ENCODE measurements around the gene RNU7-1. TPM values are rescaled to one million over a fixed set of nuclear protein-coding genes. Genes with fewer than 3 reads are reported as not detected.

The RNU7-1 gene
- total RNA-seq, 4 donors from 2014 or later, result not detected

DNA sequence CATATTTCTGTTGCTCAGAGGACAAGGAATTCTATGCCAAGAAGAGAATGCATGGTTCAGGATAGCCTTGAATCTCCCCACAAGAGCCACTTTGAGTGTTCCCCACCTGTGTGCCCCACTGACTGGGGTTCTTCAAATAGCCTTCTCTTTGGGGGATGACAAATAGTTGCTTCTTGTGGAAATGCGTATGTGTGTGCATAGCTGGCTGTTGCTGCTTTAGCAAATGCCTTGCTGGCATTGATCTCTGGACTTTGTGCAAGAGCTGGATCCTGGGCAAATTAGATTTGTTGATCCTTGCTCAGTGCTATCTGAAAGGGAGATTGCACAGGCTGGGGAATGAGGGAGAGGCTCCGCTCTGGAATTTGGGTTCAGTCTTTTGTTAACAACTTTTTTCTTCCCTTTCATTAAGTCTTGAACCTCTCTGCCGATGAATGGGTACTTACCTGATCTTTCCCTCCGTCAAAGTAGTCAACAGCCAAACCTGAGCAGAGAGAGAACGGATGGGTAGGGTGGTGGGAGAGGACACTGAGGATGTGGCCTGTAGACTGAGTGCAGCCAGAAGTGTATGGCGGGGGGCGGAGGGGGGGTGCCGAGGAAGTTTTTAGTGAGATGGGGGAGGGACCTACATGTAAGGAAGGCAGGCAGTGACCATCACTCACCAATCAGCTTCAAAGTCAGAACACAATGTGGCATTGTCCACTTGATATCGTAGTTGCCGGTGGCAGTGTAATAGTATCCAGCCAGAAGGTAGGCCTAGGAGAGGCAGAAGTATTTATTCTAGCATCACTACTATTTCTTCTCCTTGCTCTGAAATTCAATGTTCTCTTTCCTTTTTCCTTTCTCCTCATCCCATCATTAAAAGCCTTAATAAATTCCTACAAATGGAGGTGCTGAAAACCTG, 37.8 kb downstream of the RNU7-1 start:
- TF ChIP-seq POLR2A (IDR thresholded peaks at IDR 0.05), result no peak
- TF ChIP-seq, protein P1, sequence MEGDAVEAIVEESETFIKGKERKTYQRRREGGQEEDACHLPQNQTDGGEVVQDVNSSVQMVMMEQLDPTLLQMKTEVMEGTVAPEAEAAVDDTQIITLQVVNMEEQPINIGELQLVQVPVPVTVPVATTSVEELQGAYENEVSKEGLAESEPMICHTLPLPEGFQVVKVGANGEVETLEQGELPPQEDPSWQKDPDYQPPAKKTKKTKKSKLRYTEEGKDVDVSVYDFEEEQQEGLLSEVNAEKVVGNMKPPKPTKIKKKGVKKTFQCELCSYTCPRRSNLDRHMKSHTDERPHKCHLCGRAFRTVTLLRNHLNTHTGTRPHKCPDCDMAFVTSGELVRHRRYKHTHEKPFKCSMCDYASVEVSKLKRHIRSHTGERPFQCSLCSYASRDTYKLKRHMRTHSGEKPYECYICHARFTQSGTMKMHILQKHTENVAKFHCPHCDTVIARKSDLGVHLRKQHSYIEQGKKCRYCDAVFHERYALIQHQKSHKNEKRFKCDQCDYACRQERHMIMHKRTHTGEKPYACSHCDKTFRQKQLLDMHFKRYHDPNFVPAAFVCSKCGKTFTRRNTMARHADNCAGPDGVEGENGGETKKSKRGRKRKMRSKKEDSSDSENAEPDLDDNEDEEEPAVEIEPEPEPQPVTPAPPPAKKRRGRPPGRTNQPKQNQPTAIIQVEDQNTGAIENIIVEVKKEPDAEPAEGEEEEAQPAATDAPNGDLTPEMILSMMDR (IDR thresholded peaks at IDR 0.05), result no peak
- H3K9me3 ChIP-seq, result no peaks in the 10 kb centered on the region
- intact Hi-C loops (cut with DNase I), result no loop called here
- no peak for DNase-seq
- no peaks in the 10 kb centered on the region for H3K27me3 ChIP-seq
- peaks cover 17 to 21% of the 10 kb centered on the region in 2 donors for H3K4me1 ChIP-seq
- no peak overlapping the region for H3K4me3 ChIP-seq (replicated peaks in 1 of 3)
- peaks cover 30 to 40% of the 10 kb centered on the region in 2 donors for H3K36me3 ChIP-seq
- H3K27ac ChIP-seq, result peak overlapping the region in 1 of 3 donors; percentile 78
- WGBS, 2 donors, result 91 to 94% methylated on average over 10 of the region's 10 CpGs

DNA sequence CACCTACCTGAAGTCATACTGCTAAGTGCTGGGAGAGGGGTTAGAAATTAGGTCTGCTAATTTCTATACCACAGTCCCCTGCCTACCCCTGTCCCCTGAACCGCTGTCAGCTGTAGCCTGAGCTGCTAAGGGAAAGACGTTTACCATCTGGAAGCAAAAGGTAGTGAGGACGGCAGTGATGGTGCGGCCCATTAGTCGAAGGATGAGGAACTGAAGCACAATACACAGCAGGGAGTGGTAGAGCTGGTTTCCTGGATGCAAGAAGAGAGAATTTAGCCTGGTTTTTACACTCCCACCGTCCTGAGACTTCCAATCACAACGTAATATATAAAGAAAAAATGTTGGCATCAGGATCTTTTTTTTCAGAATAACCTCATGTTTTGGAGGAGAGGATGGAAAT, 38.9 kb downstream of the RNU7-1 start:
- Histone ChIP-seq H3K4me3 (replicated peaks in 1 of 3) (no peak overlapping the region), H3K27me3 (no peaks in the 10 kb centered on the region), H3K4me1 (peaks cover 17 to 26% of the 10 kb centered on the region in 2 donors), H3K9me3 (no peaks in the 10 kb centered on the region), H3K36me3 (peaks cover 24 to 28% of the 10 kb centered on the region in 2 donors), H3K27ac (no peak overlapping the region)
- DNase-seq, result no peak
- intact Hi-C loops (cut with DNase I), result no loop called here
- 82 to 86% methylated on average over 7 of the region's 7 CpGs for WGBS, 2 donors
- TF ChIP-seq, protein P1 (IDR thresholded peaks at IDR 0.05), result no peak
- TF ChIP-seq POLR2A (IDR thresholded peaks at IDR 0.05), result no peak

DNA sequence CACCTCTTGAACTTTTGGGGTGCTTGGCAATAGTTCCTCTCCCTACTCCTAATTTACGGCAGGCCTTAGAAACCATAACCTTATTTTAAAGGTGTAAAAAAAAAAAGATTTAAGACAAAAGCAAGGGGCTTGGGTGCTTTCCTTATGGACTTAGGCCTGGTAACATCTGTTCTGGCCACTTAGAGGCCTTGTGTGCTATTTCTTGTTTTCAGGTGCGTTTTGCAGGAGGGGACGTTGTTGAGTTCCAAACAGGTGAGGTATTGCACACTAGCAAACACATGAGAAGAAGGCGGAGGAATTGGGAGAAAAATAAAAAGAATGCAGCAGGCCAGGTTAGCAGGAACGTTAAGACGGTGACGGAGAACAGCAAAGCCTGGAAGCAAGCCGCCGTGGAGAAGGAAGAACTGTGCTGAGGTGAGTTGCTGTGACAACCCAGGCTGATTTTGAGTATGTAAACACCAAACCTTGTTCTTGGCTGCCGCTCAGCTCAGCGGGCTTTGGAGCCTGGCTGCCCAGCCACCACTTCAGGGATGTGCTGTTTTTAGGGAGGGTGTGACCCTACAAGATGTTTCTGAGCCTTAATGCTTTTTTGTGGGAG, 44.4 kb downstream of the RNU7-1 start:
- WGBS, 2 donors, result 57 to 61% methylated on average over 11 of the region's 11 CpGs
- Histone ChIP-seq H3K4me3 (replicated peaks in 1 of 3) (no peak overlapping the region), H3K9me3 (no peaks in the 10 kb centered on the region), H3K27ac (peak overlapping the region; percentile 73 to 96 (median 89)), H3K27me3 (no peaks in the 10 kb centered on the region), H3K4me1 (peaks cover 20 to 26% of the 10 kb centered on the region in 2 donors), H3K36me3 (peaks cover 0 to 3% of the 10 kb centered on the region in 2 donors)
- intact Hi-C loops (cut with DNase I), result no loop called here
- DNase-seq, result peak; percentile 92 to 94
- TF ChIP-seq, protein P1 (IDR thresholded peaks at IDR 0.05), result no peak
- peak in 1 of 2 donors; percentile 42 for TF ChIP-seq POLR2A (IDR thresholded peaks at IDR 0.05)

MicroRNAs encoded within 50 kb of the gene (microRNA counts, 767-probe panel; counts per million panel counts)
- microRNA hsa-miR-141-3p (3,968 to 7,606 counts per million in 2 donors), microRNA hsa-miR-200c-3p (4,397 to 8,239 counts per million in 2 donors)

Small RNA genes lying within 50 kb of the gene (microRNA-seq; reads per million reads assigned to microRNA genes)
- gene MIR141, result 1,573 reads per million, percentile 85 among the genes with 10 or more reads in this experiment
- gene MIR200C, result 65,129 reads per million, percentile 98 among the genes with 10 or more reads in this experiment

Small RNA genes lying within 50 kb of the gene (small RNA-seq; reads per million reads assigned to genes)
- gene MIR141, result 22.7 reads per million, percentile 94 among the genes with 10 or more reads in this experiment
- gene MIR200C, result 47.1 reads per million, percentile 95 among the genes with 10 or more reads in this experiment
- gene RNU7-1, result not detected
- not detected for gene SCARNA12

Other genes starting within 250 kb of the RNU7-1 start
- gene PIANP, start 243.0 kb upstream of the RNU7-1 start, total RNA-seq, result under 1 TPM in 2 of 4 donors, not detected in 2; 0.11 to 0.39 TPM
- 10 to 100 TPM; 44.5 to 86.7 (median 63.1) TPM for gene COPS7A, start 219.8 kb upstream of the RNU7-1 start, total RNA-seq
- 100 to 1,000 TPM; 110 to 253 (median 196) TPM for gene MLF2, start 190.7 kb upstream of the RNU7-1 start, total RNA-seq
- 100 to 1,000 TPM in 2 of 4 donors, 10 to 100 TPM in 2; 60.0 to 186 (median 103) TPM for gene PTMS, start 177.5 kb upstream of the RNU7-1 start, total RNA-seq
- gene LAG3, start 171.3 kb upstream of the RNU7-1 start, total RNA-seq, result under 1 TPM in 1 of 4 donors, not detected in 3; 0.13 TPM
- gene CD4, start 154.3 kb upstream of the RNU7-1 start, total RNA-seq, result 1 to 10 TPM; 3.5 to 8.1 (median 3.9) TPM
- 1 to 10 TPM in 1 of 4 donors, under 1 TPM in 3; 0.34 to 1.1 (median 0.56) TPM for gene GPR162, start 122.0 kb upstream of the RNU7-1 start, total RNA-seq
- 10 to 100 TPM; 13.6 to 27.9 (median 20.3) TPM for gene P3H3, start 115.4 kb upstream of the RNU7-1 start, total RNA-seq
- gene GNB3, start 102.9 kb upstream of the RNU7-1 start, total RNA-seq, result 1 to 10 TPM in 3 of 4 donors, under 1 TPM in 1; 0.39 to 3.0 (median 2.1) TPM
- gene CDCA3, start 92.5 kb upstream of the RNU7-1 start, total RNA-seq, result 1 to 10 TPM in 2 of 4 donors, under 1 TPM in 2; 0.73 to 1.3 (median 0.90) TPM
- 10 to 100 TPM; 34.7 to 68.6 (median 58.9) TPM for gene USP5, start 91.7 kb upstream of the RNU7-1 start, total RNA-seq
- gene TPI1, start 76.3 kb upstream of the RNU7-1 start, total RNA-seq, result 100 to 1,000 TPM; 363 to 700 (median 468) TPM
- gene SPSB2, start 70.5 kb upstream of the RNU7-1 start, total RNA-seq, result 10 to 100 TPM; 16.3 to 35.0 (median 25.6) TPM
- gene LRRC23, start 39.0 kb upstream of the RNU7-1 start, total RNA-seq, result 10 to 100 TPM in 3 of 4 donors, 1 to 10 TPM in 1; 8.7 to 16.4 (median 13.0) TPM
- gene ENO2, start 29.2 kb upstream of the RNU7-1 start, total RNA-seq, result 10 to 100 TPM; 13.0 to 25.3 (median 19.8) TPM
- gene ATN1, start 15.9 kb upstream of the RNU7-1 start, total RNA-seq, result 100 to 1,000 TPM in 1 of 4 donors, 10 to 100 TPM in 3; 53.3 to 100 (median 84.9) TPM
- gene C12orf57, start 206 bp downstream of the RNU7-1 start, total RNA-seq, result 100 to 1,000 TPM; 344 to 666 (median 383) TPM
- 10 to 100 TPM; 21.7 to 32.3 (median 31.4) TPM for gene PTPN6, start 7.5 kb downstream of the RNU7-1 start, total RNA-seq
- 100 to 1,000 TPM; 153 to 284 (median 220) TPM for gene PHB2, start 26.8 kb downstream of the RNU7-1 start, total RNA-seq
- 10 to 100 TPM; 19.9 to 53.1 (median 45.6) TPM for gene EMG1, start 27.1 kb downstream of the RNU7-1 start, total RNA-seq
- gene LPCAT3, start 74.7 kb downstream of the RNU7-1 start, total RNA-seq, result 10 to 100 TPM; 45.1 to 68.4 (median 58.5) TPM
- gene C1S, start 116.9 kb downstream of the RNU7-1 start, total RNA-seq, result 100 to 1,000 TPM; 137 to 470 (median 255) TPM
- gene C1R, start 148.6 kb downstream of the RNU7-1 start, total RNA-seq, result 100 to 1,000 TPM; 132 to 545 (median 312) TPM
- 100 to 1,000 TPM in 1 of 4 donors, 10 to 100 TPM in 3; 39.2 to 153 (median 59.5) TPM for gene C1RL, start 165.4 kb downstream of the RNU7-1 start, total RNA-seq
- gene RBP5, start 185.1 kb downstream of the RNU7-1 start, total RNA-seq, result 1 to 10 TPM in 2 of 4 donors, not detected in 2; 2.8 to 4.5 TPM
- gene CLSTN3, start 186.6 kb downstream of the RNU7-1 start, total RNA-seq, result 10 to 100 TPM; 18.0 to 53.4 (median 37.3) TPM
- gene PEX5, start 245.9 kb downstream of the RNU7-1 start, total RNA-seq, result 10 to 100 TPM; 28.5 to 37.6 (median 32.8) TPM

Data from thyroid gland (tissue), 4 donors.